WTC11 (cell line): ENCODE results near the gene TDP1. TPM values are rescaled to one million over a fixed set of nuclear protein-coding genes. Genes with fewer than 3 reads are reported as not detected.
"Not testable (repeated sequence)": the region's sequence is repeated elsewhere in the genome, so short reads cannot be mapped to it uniquely, and the experiment has no call there.

ENCODE experiments used
- ATAC-seq: fragments of 200-7000 bp; cut with Tn5 transposase; 2 replicates; pipeline ENCODE4 v1.10.0; 2021; ENCODE audit warnings: mild to moderate bottlenecking, moderate library complexity
- CTCF ChIA-PET: fragments of 300-600 bp; sonication (Branson Sonifier 250); formaldehyde crosslinking; loops from one replicate; lab custom pipeline; 2021; ENCODE audit warnings: antibody characterized with exemption; lab: Charles Lee
- POLR2A ChIA-PET: fragments of 350-600 bp; sonication (Branson Sonifier 250); formaldehyde crosslinking; loops from one replicate; lab custom pipeline; 2021; ENCODE audit warnings: antibody characterized with exemption; lab: Charles Lee
- DNase-seq: peaks from one replicate; pipeline ENCODE4 v3.0.0; 2021; ENCODE audit warnings: low spot score
- H3K27ac Mint-ChIP-seq: 2 replicates; pipeline ENCODE4 v1.8.0; 2021; ENCODE audit warnings: mixed read lengths
- H3K27me3 Mint-ChIP-seq: 2 replicates; pipeline ENCODE4 v1.8.0; 2021; ENCODE audit warnings: low read depth, mild to moderate bottlenecking, moderate library complexity, mixed read lengths
- H3K36me3 Mint-ChIP-seq: 2 replicates; pipeline ENCODE4 v1.8.0; 2021; ENCODE audit warnings: mixed read lengths
- H3K4me1 Mint-ChIP-seq: 2 replicates; pipeline ENCODE4 v1.8.0; 2022; ENCODE audit warnings: mixed read lengths
- H3K4me3 Mint-ChIP-seq: 2 replicates; pipeline ENCODE4 v1.8.0; 2021; ENCODE audit warnings: mild to moderate bottlenecking, moderate library complexity, mixed read lengths
- H3K9me3 Mint-ChIP-seq: 2 replicates; pipeline ENCODE4 v1.8.0; 2021; ENCODE audit warnings: mixed read lengths
- CTCF ChIP-seq: fragments of 200-600 bp; IDR thresholded peaks from 2 replicates; pipeline ENCODE4 v1.8.0; 2022; ENCODE audit warnings: antibody characterized with exemption
- FOXK1 ChIP-seq: sonication (generic); formaldehyde crosslinking; IDR thresholded peaks from 2 replicates; pipeline ENCODE4 v1.8.0; 2022; ENCODE audit warnings: mild to moderate bottlenecking, moderate library complexity, missing genetic modification reagents
- KAT7 ChIP-seq: sonication (generic); formaldehyde crosslinking; IDR thresholded peaks from 2 replicates; pipeline ENCODE4 v1.8.1; 2023; ENCODE audit warnings: missing genetic modification reagents, mild to moderate bottlenecking, borderline replicate concordance
- MAX ChIP-seq: sonication (generic); formaldehyde crosslinking; IDR thresholded peaks from 2 replicates; pipeline ENCODE4 v1.8.0; 2022; ENCODE audit warnings: mild to moderate bottlenecking, missing genetic modification reagents
- MLX ChIP-seq: sonication (generic); formaldehyde crosslinking; IDR thresholded peaks from 2 replicates; pipeline ENCODE4 v1.8.1; 2023; ENCODE audit warnings: mild to moderate bottlenecking, missing genetic modification reagents, moderate library complexity
- RELA ChIP-seq: sonication (generic); formaldehyde crosslinking; IDR thresholded peaks from 2 replicates; pipeline ENCODE4 v1.8.1; 2022; ENCODE audit warnings: missing genetic modification reagents, mild to moderate bottlenecking, borderline replicate concordance
- SMAD4 ChIP-seq: sonication (generic); formaldehyde crosslinking; IDR thresholded peaks from 2 replicates; pipeline ENCODE4 v1.8.0; 2022; ENCODE audit warnings: mild to moderate bottlenecking, missing genetic modification reagents
- SOX15 ChIP-seq: fragments of 250-450 bp; sonication (Bioruptor Pico); IDR thresholded peaks from 2 replicates; pipeline ENCODE4 v1.9.0; 2021; ENCODE audit warnings: mild to moderate bottlenecking
- TEAD1 ChIP-seq: sonication (generic); formaldehyde crosslinking; IDR thresholded peaks from 2 replicates; pipeline ENCODE4 v1.8.0; 2022; ENCODE audit warnings: mild to moderate bottlenecking, missing genetic modification reagents
- ZNF121 ChIP-seq: sonication (generic); formaldehyde crosslinking; IDR thresholded peaks from 2 replicates; pipeline ENCODE4 v1.8.0; 2023; ENCODE audit warnings: missing genetic modification reagents
- ZNF232 ChIP-seq: sonication (generic); formaldehyde crosslinking; IDR thresholded peaks from 2 replicates; pipeline ENCODE4 v1.8.0; 2022; ENCODE audit warnings: mild to moderate bottlenecking, missing genetic modification reagents
- ZNF416 ChIP-seq: fragments of 250-450 bp; sonication (Bioruptor Pico); IDR thresholded peaks from 2 replicates; pipeline ENCODE4 v1.9.0; 2021; ENCODE audit warnings: mild to moderate bottlenecking, inconsistent platforms
- ZNF671 ChIP-seq: fragments of 250-450 bp; sonication (Bioruptor Pico); IDR thresholded peaks from 2 replicates; pipeline ENCODE4 v1.8.0; 2021; ENCODE audit warnings: mild to moderate bottlenecking
- total RNA-seq: library from RNA; stranded (reverse); gene quantifications from 3 replicates; pipeline ENCODE4 v1.2.3, GENCODE V29; 2021
- TF ChIP-seq, protein P1 (sequence below): sonication (generic); formaldehyde crosslinking; IDR thresholded peaks from 2 replicates; pipeline ENCODE4 v1.8.1; 2023; ENCODE audit warnings: mild to moderate bottlenecking, missing genetic modification reagents, borderline replicate concordance

The TDP1 gene
- total RNA-seq, 1 experiment from 2014 or later = 59.8 TPM

DNA sequence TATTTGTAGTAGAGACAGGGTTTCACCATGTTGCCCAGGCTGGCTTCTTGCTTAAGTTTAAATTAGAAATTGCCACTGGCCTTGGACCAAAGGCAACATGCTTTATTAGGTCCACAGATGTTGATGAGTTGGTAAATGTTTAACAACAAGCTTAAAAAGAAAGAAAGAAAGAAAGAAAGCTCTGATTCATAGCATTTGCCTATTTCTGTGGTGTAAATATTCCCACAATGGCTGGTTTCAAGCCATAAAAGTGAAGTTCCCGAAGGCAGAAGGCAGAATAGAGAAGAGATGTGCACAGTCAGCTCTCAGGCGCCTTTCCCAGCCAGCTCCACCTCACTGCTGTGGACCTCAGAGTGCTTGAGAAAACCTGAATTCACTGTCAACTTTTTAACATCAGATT, 132.4 kb downstream of the TDP1 start:
- CTCF ChIA-PET = interaction anchor here (1.0 to 1.6 kb wide), 3 partner anchors 22 to 149 kb away, joined by 3 to 4 read pairs (median 4); no protein-coding TSS in a partner anchor
- H3K27ac Mint-ChIP-seq = no peak overlapping the region
- no peak overlapping the region for H3K4me3 Mint-ChIP-seq
- H3K27me3 Mint-ChIP-seq = peaks cover 8% of the 10 kb centered on the region; the same call in 1 of the 2 replicates
- no peak for DNase-seq
- peaks cover 12% of the 10 kb centered on the region for H3K4me1 Mint-ChIP-seq
- peaks cover 16% of the 10 kb centered on the region for H3K9me3 Mint-ChIP-seq
- POLR2A ChIA-PET = no interaction called here
- no peak for ATAC-seq
- no peak for TF ChIP-seq SMAD4 (CRISPR knock-in tag)
- TF ChIP-seq, protein P1, sequence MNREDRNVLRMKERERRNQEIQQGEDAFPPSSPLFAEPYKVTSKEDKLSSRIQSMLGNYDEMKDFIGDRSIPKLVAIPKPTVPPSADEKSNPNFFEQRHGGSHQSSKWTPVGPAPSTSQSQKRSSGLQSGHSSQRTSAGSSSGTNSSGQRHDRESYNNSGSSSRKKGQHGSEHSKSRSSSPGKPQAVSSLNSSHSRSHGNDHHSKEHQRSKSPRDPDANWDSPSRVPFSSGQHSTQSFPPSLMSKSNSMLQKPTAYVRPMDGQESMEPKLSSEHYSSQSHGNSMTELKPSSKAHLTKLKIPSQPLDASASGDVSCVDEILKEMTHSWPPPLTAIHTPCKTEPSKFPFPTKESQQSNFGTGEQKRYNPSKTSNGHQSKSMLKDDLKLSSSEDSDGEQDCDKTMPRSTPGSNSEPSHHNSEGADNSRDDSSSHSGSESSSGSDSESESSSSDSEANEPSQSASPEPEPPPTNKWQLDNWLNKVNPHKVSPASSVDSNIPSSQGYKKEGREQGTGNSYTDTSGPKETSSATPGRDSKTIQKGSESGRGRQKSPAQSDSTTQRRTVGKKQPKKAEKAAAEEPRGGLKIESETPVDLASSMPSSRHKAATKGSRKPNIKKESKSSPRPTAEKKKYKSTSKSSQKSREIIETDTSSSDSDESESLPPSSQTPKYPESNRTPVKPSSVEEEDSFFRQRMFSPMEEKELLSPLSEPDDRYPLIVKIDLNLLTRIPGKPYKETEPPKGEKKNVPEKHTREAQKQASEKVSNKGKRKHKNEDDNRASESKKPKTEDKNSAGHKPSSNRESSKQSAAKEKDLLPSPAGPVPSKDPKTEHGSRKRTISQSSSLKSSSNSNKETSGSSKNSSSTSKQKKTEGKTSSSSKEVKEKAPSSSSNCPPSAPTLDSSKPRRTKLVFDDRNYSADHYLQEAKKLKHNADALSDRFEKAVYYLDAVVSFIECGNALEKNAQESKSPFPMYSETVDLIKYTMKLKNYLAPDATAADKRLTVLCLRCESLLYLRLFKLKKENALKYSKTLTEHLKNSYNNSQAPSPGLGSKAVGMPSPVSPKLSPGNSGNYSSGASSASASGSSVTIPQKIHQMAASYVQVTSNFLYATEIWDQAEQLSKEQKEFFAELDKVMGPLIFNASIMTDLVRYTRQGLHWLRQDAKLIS (CRISPR knock-in tag) = no peak
- no peak for TF ChIP-seq KAT7 (CRISPR knock-in tag)
- no peak for TF ChIP-seq ZNF416
- TF ChIP-seq TEAD1 = no peak
- no peak for TF ChIP-seq MLX
- TF ChIP-seq ZNF232 = no peak
- TF ChIP-seq SOX15 (CRISPR knock-in tag) = no peak
- TF ChIP-seq CTCF = no peak
- TF ChIP-seq FOXK1 = no peak
- no peak for TF ChIP-seq RELA (CRISPR knock-in tag)
- no peak for TF ChIP-seq ZNF121
- TF ChIP-seq MAX (CRISPR knock-in tag) = no peak
- H3K36me3 Mint-ChIP-seq = peaks cover 7% of the 10 kb centered on the region

GRCh38 chr14:90089486-90089885, 133.8 kb downstream of the TDP1 start:
- H3K27ac Mint-ChIP-seq, H3K36me3 Mint-ChIP-seq, POLR2A ChIA-PET, H3K27me3 Mint-ChIP-seq, H3K4me3 Mint-ChIP-seq, ATAC-seq: not testable (repeated sequence)
- Mint-ChIP-seq H3K9me3 (peaks cover 16% of the 10 kb centered on the region), H3K4me1 (peaks cover 12% of the 10 kb centered on the region)
- DNase-seq = peak; percentile 18
- CTCF ChIA-PET = interaction anchor here (1.6 kb wide), 1 partner anchor 150 kb away, joined by 4 read pairs; no protein-coding TSS in a partner anchor

- H3K9me3 Mint-ChIP-seq = peaks cover 16% of the 10 kb centered on the region
- no peak overlapping the region for H3K4me3 Mint-ChIP-seq
- ATAC-seq (no peak), DNase-seq (no peak)
- peaks cover 12% of the 10 kb centered on the region for H3K4me1 Mint-ChIP-seq
- no peak for TF ChIP-seq ZNF671 (CRISPR knock-in tag)
- peaks cover 7% of the 10 kb centered on the region for H3K36me3 Mint-ChIP-seq
- H3K27me3 Mint-ChIP-seq = peaks cover 10% of the 10 kb centered on the region
- POLR2A ChIA-PET = no interaction called here
- H3K27ac Mint-ChIP-seq = no peak overlapping the region
- CTCF ChIA-PET = no interaction called here
These were observed 135.7 kb downstream of the TDP1 start for GRCh38 chr14:90091393-90091792.
